Eye (tissue), 1 donor: ENCODE data around the gene GRAMD4.

Experiments
- DNase-seq: peaks from one replicate; pipeline ENCODE4 v3.0.0-alpha.2; 2015

The GRAMD4 gene

GRCh38 chr22:46657996-46658947 lies 38.1 kb downstream of the GRAMD4 start:
- no peak for DNase-seq

- no peak for DNase-seq
Observed at GRCh38 chr22:46659059-46659790, 39.0 kb downstream of the GRAMD4 start.

GRCh38 chr22:46659791-46660186 lies 39.6 kb downstream of the GRAMD4 start:
- DNase-seq = no peak

- DNase-seq = no peak
Observed at GRCh38 chr22:46660604-46661201, 40.5 kb downstream of the GRAMD4 start.

GRCh38 chr22:46661221-46661851 lies 41.1 kb downstream of the GRAMD4 start:
- no peak for DNase-seq

GRCh38 chr22:46662226-46662625 lies 42.0 kb downstream of the GRAMD4 start:
- DNase-seq = no peak

GRCh38 chr22:46663001-46663400 lies 42.8 kb downstream of the GRAMD4 start:
- DNase-seq = no peak

- DNase-seq = no peak
Observed at GRCh38 chr22:46663436-46664100, 43.4 kb downstream of the GRAMD4 start.

GRCh38 chr22:46664301-46664855 lies 44.2 kb downstream of the GRAMD4 start:
- no peak for DNase-seq

GRCh38 chr22:46665151-46665695 lies 45.0 kb downstream of the GRAMD4 start:
- no peak for DNase-seq

- no peak for DNase-seq
Observed at GRCh38 chr22:46665751-46666280, 45.6 kb downstream of the GRAMD4 start.

GRCh38 chr22:46666577-46667244 lies 46.5 kb downstream of the GRAMD4 start:
- DNase-seq = no peak

- DNase-seq = no peak
Observed at GRCh38 chr22:46667245-46667623, 47.0 kb downstream of the GRAMD4 start.

- no peak for DNase-seq
Observed at GRCh38 chr22:46668116-46668515, 47.9 kb downstream of the GRAMD4 start.

- DNase-seq = no peak
Observed at GRCh38 chr22:46669201-46669600, 49.0 kb downstream of the GRAMD4 start.

- DNase-seq = no peak
Observed at GRCh38 chr22:46671824-46672432, 51.7 kb downstream of the GRAMD4 start.

GRCh38 chr22:46672731-46673130 lies 52.5 kb downstream of the GRAMD4 start:
- no peak for DNase-seq

GRCh38 chr22:46673205-46673604 lies 53.0 kb downstream of the GRAMD4 start:
- DNase-seq = no peak

- no peak for DNase-seq
Observed at GRCh38 chr22:46673662-46674236, 53.6 kb downstream of the GRAMD4 start.

- no peak for DNase-seq
Observed at GRCh38 chr22:46674367-46674781, 54.2 kb downstream of the GRAMD4 start.
